ENCODE data around the gene DCAF17.

- no peak for TF ChIP-seq CTCF (IDR thresholded peaks at IDR 0.05)
- no peak for TF ChIP-seq EP300 (IDR thresholded peaks at IDR 0.05)
- peak; percentile 73 to 75 for TF ChIP-seq POLR2AphosphoS5 (IDR thresholded peaks at IDR 0.05)
- no peak for TF ChIP-seq POLR2A (IDR thresholded peaks at IDR 0.05; ENCODE audit: low read depth)
These were observed 89.3 kb downstream of the DCAF17 start for GRCh38 chr2:171523088-171524017.
